Cardiac muscle cell (in vitro differentiated cells and primary cell): Measurements from ENCODE around the gene CBX2. TPM values are rescaled to one million over a fixed set of nuclear protein-coding genes. Genes with fewer than 3 reads are reported as not detected.

ENCODE experiments used
- DNase-seq, 2 donors: peaks; one replicate each; pipeline versions ENCODE4 v3.0.0 to v3.0.0-alpha.2; 2010 to 2017; ENCODE audit warnings: low read depth in 1 of 2, low spot score in 1 of 2
- H3K27ac ChIP-seq: fragments of 200-600 bp; sonication (generic); 2 replicates; pipeline ENCODE4 v1.5.1; 2016
- H3K27me3 ChIP-seq: fragments of 200-600 bp; sonication (generic); 2 replicates; pipeline ENCODE4 v1.6.0; 2016; ENCODE audit warnings: control low read depth
- H3K36me3 ChIP-seq: fragments of 200-600 bp; sonication (generic); 2 replicates; pipeline ENCODE4 v1.5.1; 2016; ENCODE audit warnings: control low read depth
- H3K4me1 ChIP-seq: fragments of 200-600 bp; sonication (generic); 2 replicates; pipeline ENCODE4 v1.8.1; 2017; ENCODE audit warnings: low read depth, mild to moderate bottlenecking, mixed run types
- H3K4me3 ChIP-seq: fragments of 200-600 bp; sonication (generic); 2 replicates; pipeline ENCODE4 v1.5.1; 2016; ENCODE audit warnings: mild to moderate bottlenecking
- H3K9me3 ChIP-seq: fragments of 200-600 bp; sonication (generic); 2 replicates; pipeline ENCODE4 v1.5.1; 2017; ENCODE audit warnings: low read depth, mild to moderate bottlenecking, control low read depth
- polyA plus RNA-seq: library from polyadenylated mRNA; unstranded; fragments of >200 nt; fragmentation: Nextera tagmentation; extraction: Ambion mirVana; gene quantifications from 2 replicates; pipeline ENCODE4 v1.2.1, GENCODE V29; 2016
- total RNA-seq: library from RNA; depleted of rRNA; stranded (reverse); fragments of >200 nt; gene quantifications from 2 replicates; pipeline ENCODE4 v1.2.3, GENCODE V29; 2016
- TF ChIP-seq, protein P1 (sequence below): IDR thresholded peaks from 2 replicates; pipeline ENCODE4 v1.5.1; 2012; ENCODE audit warnings: low read depth, mild to moderate bottlenecking, low read length

CBX2 gene
- total and polyA plus RNA-seq, 2 experiments from 2014 or later = 25.8 to 51.1 TPM

- Histone ChIP-seq H3K4me1 (no peaks in the 10 kb centered on the region), H3K9me3 (no peaks in the 10 kb centered on the region), H3K27me3 (no peaks in the 10 kb centered on the region), H3K36me3 (no peaks in the 10 kb centered on the region), H3K4me3 (no peak within 1 kb of the TSS), H3K27ac (no peak within 1 kb of the TSS)
- TF ChIP-seq, protein P1, sequence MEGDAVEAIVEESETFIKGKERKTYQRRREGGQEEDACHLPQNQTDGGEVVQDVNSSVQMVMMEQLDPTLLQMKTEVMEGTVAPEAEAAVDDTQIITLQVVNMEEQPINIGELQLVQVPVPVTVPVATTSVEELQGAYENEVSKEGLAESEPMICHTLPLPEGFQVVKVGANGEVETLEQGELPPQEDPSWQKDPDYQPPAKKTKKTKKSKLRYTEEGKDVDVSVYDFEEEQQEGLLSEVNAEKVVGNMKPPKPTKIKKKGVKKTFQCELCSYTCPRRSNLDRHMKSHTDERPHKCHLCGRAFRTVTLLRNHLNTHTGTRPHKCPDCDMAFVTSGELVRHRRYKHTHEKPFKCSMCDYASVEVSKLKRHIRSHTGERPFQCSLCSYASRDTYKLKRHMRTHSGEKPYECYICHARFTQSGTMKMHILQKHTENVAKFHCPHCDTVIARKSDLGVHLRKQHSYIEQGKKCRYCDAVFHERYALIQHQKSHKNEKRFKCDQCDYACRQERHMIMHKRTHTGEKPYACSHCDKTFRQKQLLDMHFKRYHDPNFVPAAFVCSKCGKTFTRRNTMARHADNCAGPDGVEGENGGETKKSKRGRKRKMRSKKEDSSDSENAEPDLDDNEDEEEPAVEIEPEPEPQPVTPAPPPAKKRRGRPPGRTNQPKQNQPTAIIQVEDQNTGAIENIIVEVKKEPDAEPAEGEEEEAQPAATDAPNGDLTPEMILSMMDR = no peak
- DNase-seq = no peak
Measured at GRCh38 chr17:79730769-79731483, 47.0 kb upstream of the CBX2 start, which contains the start of gene ENPP7. Gene ENPP7, plus strand, starts transcription at chr17:79730943. Its CDS starts 197 bp downstream, at chr17:79731140.

DNA sequence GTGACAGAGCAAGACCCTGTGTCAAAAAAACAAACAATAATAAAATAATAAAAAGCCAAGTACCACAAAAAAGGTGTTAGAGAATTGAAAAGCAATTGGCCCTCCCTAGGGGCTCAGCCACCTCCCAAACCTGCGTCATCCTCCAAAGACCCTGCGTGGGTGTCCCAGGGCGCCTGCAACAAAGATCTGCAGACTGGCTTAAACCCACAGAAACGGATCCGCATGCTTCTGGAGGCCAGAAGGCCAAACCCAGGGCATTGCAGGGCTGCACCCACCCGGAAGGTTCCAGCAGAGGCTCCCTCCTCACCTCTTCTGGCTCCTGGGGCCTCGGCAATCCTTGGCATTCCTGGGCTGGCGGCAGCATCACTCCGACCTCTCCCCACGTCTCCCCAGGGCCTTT lies 45.7 kb upstream of the CBX2 start:
- DNase-seq = no peak
- Histone ChIP-seq H3K27ac (no peak overlapping the region), H3K4me1 (no peaks in the 10 kb centered on the region), H3K9me3 (no peaks in the 10 kb centered on the region), H3K27me3 (no peaks in the 10 kb centered on the region), H3K4me3 (no peak overlapping the region), H3K36me3 (no peaks in the 10 kb centered on the region)
- TF ChIP-seq, protein P1 = no peak

GRCh38 chr17:79732804-79733691 lies 44.9 kb upstream of the CBX2 start:
- H3K4me1 ChIP-seq = no peaks in the 10 kb centered on the region
- no peaks in the 10 kb centered on the region for H3K36me3 ChIP-seq
- no peak overlapping the region for H3K27ac ChIP-seq
- H3K4me3 ChIP-seq = no peak overlapping the region
- no peak for DNase-seq
- H3K27me3 ChIP-seq = no peaks in the 10 kb centered on the region
- TF ChIP-seq, protein P1 = no peak
- H3K9me3 ChIP-seq = no peaks in the 10 kb centered on the region

- no peak overlapping the region for H3K27ac ChIP-seq
- H3K27me3 ChIP-seq = no peaks in the 10 kb centered on the region
- no peaks in the 10 kb centered on the region for H3K4me1 ChIP-seq
- H3K4me3 ChIP-seq = no peak overlapping the region
- H3K9me3 ChIP-seq = no peaks in the 10 kb centered on the region
- no peaks in the 10 kb centered on the region for H3K36me3 ChIP-seq
- no peak for DNase-seq
- TF ChIP-seq, protein P1 = no peak
Measured at GRCh38 chr17:79733692-79734070, 44.3 kb upstream of the CBX2 start.

DNA sequence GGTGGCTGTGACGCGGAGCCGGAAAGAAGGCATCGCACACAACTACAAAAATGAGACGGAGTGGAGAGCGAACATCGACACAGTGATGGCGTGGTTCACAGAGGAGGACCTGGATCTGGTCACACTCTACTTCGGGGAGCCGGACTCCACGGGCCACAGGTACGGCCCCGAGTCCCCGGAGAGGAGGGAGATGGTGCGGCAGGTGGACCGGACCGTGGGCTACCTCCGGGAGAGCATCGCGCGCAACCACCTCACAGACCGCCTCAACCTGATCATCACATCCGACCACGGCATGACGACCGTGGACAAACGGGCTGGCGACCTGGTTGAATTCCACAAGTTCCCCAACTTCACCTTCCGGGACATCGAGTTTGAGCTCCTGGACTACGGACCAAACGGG lies 42.9 kb upstream of the CBX2 start:
- H3K4me1 ChIP-seq = peaks cover 5% of the 10 kb centered on the region
- no peaks in the 10 kb centered on the region for H3K9me3 ChIP-seq
- no peaks in the 10 kb centered on the region for H3K36me3 ChIP-seq
- H3K27me3 ChIP-seq = no peaks in the 10 kb centered on the region
- H3K4me3 ChIP-seq = no peak overlapping the region
- DNase-seq = no peak
- no peak overlapping the region for H3K27ac ChIP-seq
- TF ChIP-seq, protein P1 = no peak
